Astrocyte (in vitro differentiated cells and primary cell): ENCODE data around the gene PXDN. TPM values are rescaled to one million over a fixed set of nuclear protein-coding genes. Genes with fewer than 3 reads are reported as not detected.

Source experiments
- DNase-seq: peaks from one replicate; pipeline ENCODE4 v3.0.0-alpha.2; 2010; ENCODE audit warnings: low read depth
- FAIRE-seq: peaks from 2 replicates; lab custom pipeline; 2011; peaks lifted over from hg19 to GRCh38; lab: Jason Lieb, UNC
- H2AFZ ChIP-seq: 2 replicates; pipeline ENCODE4 v1.6.0; 2012; ENCODE audit warnings: low read depth, low read length, inconsistent platforms
- H3K27ac ChIP-seq: 2 replicates; pipeline ENCODE4 v1.5.1; 2011; ENCODE audit warnings: low read depth, low read length, inconsistent platforms
- H3K27me3 ChIP-seq: 2 replicates; pipeline ENCODE4 v1.6.0; 2011; ENCODE audit warnings: low read length, inconsistent platforms; ENCODE audit not compliant: insufficient read depth
- H3K36me3 ChIP-seq: 2 replicates; pipeline ENCODE4 v1.5.1; 2011; ENCODE audit warnings: low read length, inconsistent platforms; ENCODE audit not compliant: insufficient read depth
- H3K4me1 ChIP-seq: 2 replicates; pipeline ENCODE4 v1.5.1; 2011; ENCODE audit warnings: low read length, inconsistent platforms; ENCODE audit not compliant: insufficient read depth
- H3K4me2 ChIP-seq: 2 replicates; pipeline ENCODE4 v1.6.0; 2012; ENCODE audit warnings: low read length, inconsistent platforms
- H3K4me3 ChIP-seq: 2 replicates; pipeline ENCODE4 v1.5.1; 2011; ENCODE audit warnings: low read depth, mild to moderate bottlenecking, low read length, inconsistent platforms; ENCODE audit not compliant: insufficient read depth
- H3K79me2 ChIP-seq: 2 replicates; pipeline ENCODE4 v1.6.0; 2012; ENCODE audit warnings: mild to moderate bottlenecking, low read length, inconsistent platforms; ENCODE audit not compliant: insufficient read depth
- H3K9ac ChIP-seq: 2 replicates; pipeline ENCODE4 v1.6.0; 2012; ENCODE audit warnings: mild to moderate bottlenecking, low read length, inconsistent platforms
- H3K9me3 ChIP-seq: 2 replicates; pipeline ENCODE4 v1.5.1; 2012; ENCODE audit warnings: low read depth, mild to moderate bottlenecking, low read length, inconsistent platforms; ENCODE audit not compliant: insufficient read depth
- H4K20me1 ChIP-seq: 2 replicates; pipeline ENCODE4 v1.6.0; 2012; ENCODE audit warnings: low read length, inconsistent platforms; ENCODE audit not compliant: insufficient read depth
- H3K27ac Mint-ChIP-seq: one replicate; pipeline ENCODE4 v1.8.0; 2021; ENCODE audit warnings: mild to moderate bottlenecking, mixed read lengths; ENCODE audit not compliant: unreplicated experiment
- H3K27me3 Mint-ChIP-seq: one replicate; pipeline ENCODE4 v1.8.0; 2021; ENCODE audit warnings: low read depth, mixed read lengths; ENCODE audit not compliant: unreplicated experiment
- H3K36me3 Mint-ChIP-seq: one replicate; pipeline ENCODE4 v1.8.0; 2021; ENCODE audit warnings: low read depth, mixed read lengths; ENCODE audit not compliant: unreplicated experiment
- H3K4me1 Mint-ChIP-seq: one replicate; pipeline ENCODE4 v1.8.0; 2021; ENCODE audit warnings: low read depth, mixed read lengths; ENCODE audit not compliant: unreplicated experiment
- H3K4me3 Mint-ChIP-seq: one replicate; pipeline ENCODE4 v1.8.0; 2021; ENCODE audit warnings: mild to moderate bottlenecking, moderate library complexity, mixed read lengths; ENCODE audit not compliant: unreplicated experiment
- H3K9me3 Mint-ChIP-seq: one replicate; pipeline ENCODE4 v1.8.0; 2021; ENCODE audit warnings: mild to moderate bottlenecking, mixed read lengths; ENCODE audit not compliant: unreplicated experiment
- EZH2 ChIP-seq: IDR thresholded peaks from 2 replicates; pipeline ENCODE4 v1.6.1; 2012; ENCODE audit warnings: mild to moderate bottlenecking, low read length, inconsistent platforms; ENCODE audit not compliant: insufficient read depth
- total RNA-seq: library from RNA; stranded (reverse); gene quantifications from 2 replicates; pipeline ENCODE4 v1.2.1, GENCODE V29; 2021
- TF ChIP-seq, protein P1 (sequence below): IDR thresholded peaks from 2 replicates; pipeline ENCODE4 v1.5.1; 2011; ENCODE audit warnings: low read depth, mild to moderate bottlenecking, inconsistent platforms, low read length, moderate library complexity; ENCODE audit not compliant: insufficient read depth

Gene PXDN
- total RNA-seq, 1 donor from 2014 or later = 417 TPM

GRCh38 chr2:1618974-1619373 is 125.3 kb downstream of the PXDN start:
- FAIRE-seq = no peak
- Histone ChIP-seq H3K4me3 (no peak overlapping the region), H3K4me2 (no peak overlapping the region), H3K27me3 (no peaks in the 10 kb centered on the region), H4K20me1 (no peaks in the 10 kb centered on the region), H3K9me3 (no peaks in the 10 kb centered on the region), H3K36me3 (no peaks in the 10 kb centered on the region), H3K27ac (no peak overlapping the region), H3K4me1 (peaks cover 3% of the 10 kb centered on the region), H2AFZ (no peak overlapping the region), H3K79me2 (no peaks in the 10 kb centered on the region), H3K9ac (no peak overlapping the region)
- no peak overlapping the region for H3K4me3 Mint-ChIP-seq
- no peak overlapping the region for H3K27ac Mint-ChIP-seq
- peaks cover 3% of the 10 kb centered on the region for H3K4me1 Mint-ChIP-seq
- H3K27me3 Mint-ChIP-seq = peaks cover 9% of the 10 kb centered on the region
- H3K9me3 Mint-ChIP-seq = peaks cover 2% of the 10 kb centered on the region
- peaks cover 2% of the 10 kb centered on the region for H3K36me3 Mint-ChIP-seq
- DNase-seq = no peak
- TF ChIP-seq EZH2 = no peak
- TF ChIP-seq, protein P1, sequence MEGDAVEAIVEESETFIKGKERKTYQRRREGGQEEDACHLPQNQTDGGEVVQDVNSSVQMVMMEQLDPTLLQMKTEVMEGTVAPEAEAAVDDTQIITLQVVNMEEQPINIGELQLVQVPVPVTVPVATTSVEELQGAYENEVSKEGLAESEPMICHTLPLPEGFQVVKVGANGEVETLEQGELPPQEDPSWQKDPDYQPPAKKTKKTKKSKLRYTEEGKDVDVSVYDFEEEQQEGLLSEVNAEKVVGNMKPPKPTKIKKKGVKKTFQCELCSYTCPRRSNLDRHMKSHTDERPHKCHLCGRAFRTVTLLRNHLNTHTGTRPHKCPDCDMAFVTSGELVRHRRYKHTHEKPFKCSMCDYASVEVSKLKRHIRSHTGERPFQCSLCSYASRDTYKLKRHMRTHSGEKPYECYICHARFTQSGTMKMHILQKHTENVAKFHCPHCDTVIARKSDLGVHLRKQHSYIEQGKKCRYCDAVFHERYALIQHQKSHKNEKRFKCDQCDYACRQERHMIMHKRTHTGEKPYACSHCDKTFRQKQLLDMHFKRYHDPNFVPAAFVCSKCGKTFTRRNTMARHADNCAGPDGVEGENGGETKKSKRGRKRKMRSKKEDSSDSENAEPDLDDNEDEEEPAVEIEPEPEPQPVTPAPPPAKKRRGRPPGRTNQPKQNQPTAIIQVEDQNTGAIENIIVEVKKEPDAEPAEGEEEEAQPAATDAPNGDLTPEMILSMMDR = no peak

GRCh38 chr2:1618191-1618961 is 125.9 kb downstream of the PXDN start:
- Histone ChIP-seq H4K20me1 (no peaks in the 10 kb centered on the region), H3K4me3 (no peak overlapping the region), H3K36me3 (no peaks in the 10 kb centered on the region), H3K4me1 (peaks cover 9% of the 10 kb centered on the region), H3K27ac (no peak overlapping the region), H3K4me2 (no peak overlapping the region), H2AFZ (no peak overlapping the region), H3K9ac (no peak overlapping the region), H3K9me3 (no peaks in the 10 kb centered on the region), H3K27me3 (no peaks in the 10 kb centered on the region), H3K79me2 (no peaks in the 10 kb centered on the region)
- Mint-ChIP-seq H3K4me1 (peaks cover 9% of the 10 kb centered on the region), H3K36me3 (peaks cover 2% of the 10 kb centered on the region), H3K27me3 (peaks cover 9% of the 10 kb centered on the region), H3K4me3 (no peak overlapping the region), H3K9me3 (peaks cover 2% of the 10 kb centered on the region), H3K27ac (no peak overlapping the region)
- DNase-seq = no peak
- TF ChIP-seq, protein P1 = no peak
- FAIRE-seq = no peak

DNA sequence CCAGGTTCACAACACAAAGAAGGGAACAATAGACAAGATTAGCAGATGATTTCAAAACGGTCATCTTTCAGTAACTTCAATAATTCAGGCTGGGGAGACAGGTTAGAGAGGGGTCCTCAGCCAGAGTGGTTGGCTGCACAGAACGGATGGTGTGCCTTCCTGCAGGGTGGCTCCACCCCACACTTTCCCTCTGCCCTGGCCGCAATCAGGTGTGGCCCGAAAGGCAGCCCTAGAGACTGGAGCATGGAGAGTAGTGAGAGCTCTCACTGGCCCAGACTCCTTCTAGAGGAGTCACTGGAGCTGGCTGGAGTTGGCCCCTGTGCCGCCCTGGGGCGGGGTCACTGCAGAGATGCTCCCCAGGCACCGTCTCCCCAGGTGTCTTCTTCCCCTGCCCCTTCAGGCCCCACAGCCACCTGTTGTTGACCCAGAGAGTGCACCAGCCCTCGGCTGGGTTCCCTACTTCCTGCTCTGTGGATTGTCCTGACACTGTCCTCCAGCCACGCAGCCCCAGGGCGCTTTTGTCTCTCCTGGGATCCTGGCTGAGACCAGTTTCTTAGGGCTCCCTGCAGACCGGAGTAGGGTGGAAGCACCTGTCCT is 126.8 kb downstream of the PXDN start:
- Histone ChIP-seq H3K27me3 (no peaks in the 10 kb centered on the region), H3K9me3 (no peaks in the 10 kb centered on the region), H3K4me1 (peaks cover 9% of the 10 kb centered on the region), H3K27ac (no peak overlapping the region), H3K4me2 (no peak overlapping the region), H3K79me2 (no peaks in the 10 kb centered on the region), H4K20me1 (no peaks in the 10 kb centered on the region), H3K36me3 (no peaks in the 10 kb centered on the region), H3K9ac (no peak overlapping the region), H3K4me3 (no peak overlapping the region), H2AFZ (no peak overlapping the region)
- H3K27ac Mint-ChIP-seq = no peak overlapping the region
- peaks cover 10% of the 10 kb centered on the region for H3K4me1 Mint-ChIP-seq
- peaks cover 5% of the 10 kb centered on the region for H3K27me3 Mint-ChIP-seq
- FAIRE-seq (no peak), DNase-seq (no peak)
- TF ChIP-seq EZH2 = no peak
- TF ChIP-seq, protein P1 = no peak
- H3K4me3 Mint-ChIP-seq = no peak overlapping the region
- peaks cover 2% of the 10 kb centered on the region for H3K9me3 Mint-ChIP-seq
- H3K36me3 Mint-ChIP-seq = no peaks in the 10 kb centered on the region
